Hepatocyte (in vitro differentiated cells): Measurements from ENCODE around the gene LILRB5.
"Not testable (repeated sequence)": the region's sequence is repeated elsewhere in the genome, so short reads cannot be mapped to it uniquely, and the experiment has no call there.

Experiments
- CTCF ChIP-seq: fragments of 200-600 bp; sonication (generic); IDR thresholded peaks from 2 replicates; pipeline ENCODE4 v1.5.1; 2016; ENCODE audit warnings: antibody characterized with exemption, mild to moderate bottlenecking; ENCODE audit not compliant: poor library complexity
- EZH2 ChIP-seq: fragments of 200-600 bp; sonication (generic); IDR thresholded peaks from 2 replicates; pipeline ENCODE4 v1.6.1; 2016; ENCODE audit warnings: antibody characterized with exemption, mild to moderate bottlenecking, borderline replicate concordance
- EZH2phosphoT487 ChIP-seq: fragments of 200-600 bp; sonication (generic); IDR thresholded peaks from one replicate; pipeline ENCODE4 v1.6.1; 2018; ENCODE audit warnings: antibody characterized with exemption, mild to moderate bottlenecking, low read depth, moderate library complexity; ENCODE audit not compliant: unreplicated experiment, severe bottlenecking

- not testable (repeated sequence) for TF ChIP-seq CTCF, EZH2, EZH2phosphoT487
These were observed 17.3 kb downstream of the LILRB5 start for GRCh38 chr19:54239491-54240371.
